Osteocyte (in vitro differentiated cells): ENCODE data around the gene LAMB1. TPM values are rescaled to one million over a fixed set of nuclear protein-coding genes. Genes with fewer than 3 reads are reported as not detected.

Source experiments
- DNase-seq: peaks from one replicate; pipeline ENCODE4 v3.0.0; 2021; ENCODE audit warnings: mixed read lengths; ENCODE audit not compliant: unreplicated experiment; ENCODE audit errors: extremely low spot score
- H3K27ac Mint-ChIP-seq: one replicate; pipeline ENCODE4 v1.8.0; 2021; ENCODE audit warnings: mild to moderate bottlenecking, mixed read lengths; ENCODE audit not compliant: unreplicated experiment
- H3K27me3 Mint-ChIP-seq: one replicate; pipeline ENCODE4 v1.8.0; 2021; ENCODE audit warnings: mixed read lengths; ENCODE audit not compliant: unreplicated experiment
- H3K36me3 Mint-ChIP-seq: one replicate; pipeline ENCODE4 v1.8.0; 2021; ENCODE audit warnings: mixed read lengths; ENCODE audit not compliant: unreplicated experiment
- H3K4me1 Mint-ChIP-seq: one replicate; pipeline ENCODE4 v1.8.0; 2021; ENCODE audit warnings: mixed read lengths; ENCODE audit not compliant: unreplicated experiment
- H3K4me3 Mint-ChIP-seq: one replicate; pipeline ENCODE4 v1.8.0; 2021; ENCODE audit warnings: mild to moderate bottlenecking, moderate library complexity, mixed read lengths; ENCODE audit not compliant: unreplicated experiment
- H3K9me3 Mint-ChIP-seq: one replicate; pipeline ENCODE4 v1.8.0; 2021; ENCODE audit warnings: mixed read lengths; ENCODE audit not compliant: unreplicated experiment
- CTCF ChIP-seq: fragments of 200-600 bp; sonication (generic); IDR thresholded peaks from 2 replicates; pipeline ENCODE4 v1.5.0; 2021; ENCODE audit warnings: antibody characterized with exemption, mild to moderate bottlenecking, moderate library complexity
- total RNA-seq: library from RNA; stranded (reverse); gene quantifications from 2 replicates; pipeline ENCODE4 v1.2.1, GENCODE V29; 2021

LAMB1 gene
- total RNA-seq, 1 donor from 2014 or later = 1,014 TPM

GRCh38 chr7:107917763-107918651 lies 85.0 kb downstream of the LAMB1 start:
- peaks cover 77% of the 10 kb centered on the region for H3K36me3 Mint-ChIP-seq
- peak overlapping the region; percentile 2 for H3K27ac Mint-ChIP-seq
- no peak overlapping the region for H3K4me3 Mint-ChIP-seq

GRCh38 chr7:107915541-107915940 lies 87.4 kb downstream of the LAMB1 start:
- Mint-ChIP-seq H3K4me1 (peaks cover 12% of the 10 kb centered on the region), H3K9me3 (peaks cover 4% of the 10 kb centered on the region), H3K36me3 (peaks cover 74% of the 10 kb centered on the region), H3K4me3 (no peak overlapping the region), H3K27me3 (no peaks in the 10 kb centered on the region), H3K27ac (no peak overlapping the region)
- DNase-seq = no peak
- no peak for TF ChIP-seq CTCF

More at GRCh38 chr7:107917763-107918651, 85.0 kb downstream of the LAMB1 start:
- Mint-ChIP-seq H3K27me3 (no peaks in the 10 kb centered on the region), H3K4me1 (peaks cover 18% of the 10 kb centered on the region), H3K9me3 (no peaks in the 10 kb centered on the region)
- DNase-seq = no peak
- no peak for TF ChIP-seq CTCF

- Mint-ChIP-seq H3K9me3 (peaks cover 4% of the 10 kb centered on the region), H3K27me3 (no peaks in the 10 kb centered on the region), H3K27ac (no peak overlapping the region), H3K36me3 (peaks cover 74% of the 10 kb centered on the region), H3K4me1 (peaks cover 5% of the 10 kb centered on the region), H3K4me3 (no peak overlapping the region)
- DNase-seq = no peak
- no peak for TF ChIP-seq CTCF
These were observed 88.1 kb downstream of the LAMB1 start for GRCh38 chr7:107914831-107915230.

GRCh38 chr7:107913851-107914250 lies 89.1 kb downstream of the LAMB1 start:
- TF ChIP-seq CTCF = no peak
- H3K27me3 Mint-ChIP-seq = no peaks in the 10 kb centered on the region
- H3K4me3 Mint-ChIP-seq = no peak overlapping the region
- peak overlapping the region; percentile 14 for H3K27ac Mint-ChIP-seq
- DNase-seq = no peak
- peaks cover 76% of the 10 kb centered on the region for H3K36me3 Mint-ChIP-seq
- peaks cover 5% of the 10 kb centered on the region for H3K4me1 Mint-ChIP-seq
- H3K9me3 Mint-ChIP-seq = peaks cover 4% of the 10 kb centered on the region

GRCh38 chr7:107911981-107912380 lies 91.0 kb downstream of the LAMB1 start:
- peaks cover 74% of the 10 kb centered on the region for H3K36me3 Mint-ChIP-seq
- no peaks in the 10 kb centered on the region for H3K27me3 Mint-ChIP-seq
- no peak for TF ChIP-seq CTCF
- H3K4me3 Mint-ChIP-seq = no peak overlapping the region
- H3K9me3 Mint-ChIP-seq = peaks cover 4% of the 10 kb centered on the region
- H3K4me1 Mint-ChIP-seq = peaks cover 5% of the 10 kb centered on the region
- no peak overlapping the region for H3K27ac Mint-ChIP-seq
- DNase-seq = no peak
